Measurements from ENCODE around the gene ZCCHC24. TPM values are rescaled to one million over a fixed set of nuclear protein-coding genes. Genes with fewer than 3 reads are reported as not detected.

Gene ZCCHC24
- total RNA-seq, 3 donors from 2014 or later, result 5.6 to 125 (median 22.8) TPM

- Histone ChIP-seq H3K4me3 (no peak overlapping the region), H3K4me1 (ENCODE audit: low read depth) (no peaks in the 10 kb centered on the region), H3K9me3 (no peaks in the 10 kb centered on the region), H3K36me3 (ENCODE audit: low read depth) (no peaks in the 10 kb centered on the region)
- DNase-seq (no peak), ATAC-seq (no peak)
- intact Hi-C loops (cut with DNase I, micrococcal nuclease), result no loop called here
- no peak for TF ChIP-seq CTCF (IDR thresholded peaks at IDR 0.05)
These were observed 13.1 kb upstream of the ZCCHC24 start for GRCh38 chr10:79458483-79458882.

DNA sequence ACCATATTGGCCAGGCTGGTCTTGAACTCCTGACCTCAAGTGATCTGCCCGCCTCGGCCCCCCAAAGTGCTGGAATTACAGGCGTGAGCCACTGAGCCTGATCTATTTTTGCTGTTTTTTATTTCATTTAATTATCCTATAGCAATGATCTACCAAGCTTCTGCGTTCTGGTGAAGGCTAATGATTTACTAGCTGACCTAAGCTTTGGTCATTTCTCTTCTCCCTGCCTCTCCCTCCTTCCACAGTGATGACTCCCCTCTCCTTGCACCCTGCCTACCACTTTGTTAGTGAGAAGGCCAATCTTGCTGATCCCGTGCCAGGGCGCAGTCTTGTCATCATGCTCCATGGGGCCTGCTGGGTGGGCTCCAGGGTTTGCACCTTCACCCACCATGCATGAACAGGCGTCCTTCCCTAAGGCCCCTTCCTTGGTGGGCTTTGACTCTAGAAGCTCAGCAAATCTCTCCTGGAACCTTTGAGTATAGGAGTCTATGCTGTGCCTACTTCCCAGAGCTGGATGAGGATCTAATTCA lies 11.9 kb upstream of the ZCCHC24 start:
- TF ChIP-seq CTCF (IDR thresholded peaks at IDR 0.05), result no peak
- H3K36me3 ChIP-seq (ENCODE audit: low read depth), result no peaks in the 10 kb centered on the region
- H3K4me1 ChIP-seq (ENCODE audit: low read depth), result no peaks in the 10 kb centered on the region
- H3K9me3 ChIP-seq, result no peaks in the 10 kb centered on the region
- intact Hi-C loops (cut with DNase I, micrococcal nuclease), result no loop called here
- DNase-seq (no peak), ATAC-seq (no peak)
- no peak overlapping the region for H3K4me3 ChIP-seq

GRCh38 chr10:79454259-79454658 lies 8.8 kb upstream of the ZCCHC24 start:
- Histone ChIP-seq H3K4me3 (no peak overlapping the region), H3K9me3 (no peaks in the 10 kb centered on the region), H3K36me3 (ENCODE audit: low read depth) (no peaks in the 10 kb centered on the region), H3K4me1 (ENCODE audit: low read depth) (no peaks in the 10 kb centered on the region)
- intact Hi-C loops (cut with DNase I, micrococcal nuclease), result no loop called here
- TF ChIP-seq CTCF (IDR thresholded peaks at IDR 0.05), result no peak
- ATAC-seq (peak; percentile 25), DNase-seq (no peak)

DNA sequence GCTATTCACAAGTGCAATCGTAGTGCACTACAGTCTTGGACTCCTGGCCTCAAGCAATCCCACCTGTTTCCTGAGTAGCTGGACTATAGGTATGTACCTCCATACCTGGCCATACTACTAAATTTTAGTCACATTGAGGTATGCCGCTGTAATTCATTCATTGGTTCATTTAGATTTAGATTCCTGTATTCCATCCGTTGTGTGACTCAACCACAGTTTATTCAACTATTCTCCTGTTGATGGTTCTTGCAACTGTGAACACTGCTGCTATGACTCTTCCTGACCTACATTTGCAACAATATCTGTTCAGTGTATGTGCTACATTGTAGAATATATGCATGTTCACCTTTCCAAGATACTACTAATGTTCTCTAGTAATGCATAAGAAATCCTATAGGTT lies 8.0 kb upstream of the ZCCHC24 start:
- ATAC-seq (no peak), DNase-seq (no peak)
- H3K9me3 ChIP-seq, result no peaks in the 10 kb centered on the region

DNA sequence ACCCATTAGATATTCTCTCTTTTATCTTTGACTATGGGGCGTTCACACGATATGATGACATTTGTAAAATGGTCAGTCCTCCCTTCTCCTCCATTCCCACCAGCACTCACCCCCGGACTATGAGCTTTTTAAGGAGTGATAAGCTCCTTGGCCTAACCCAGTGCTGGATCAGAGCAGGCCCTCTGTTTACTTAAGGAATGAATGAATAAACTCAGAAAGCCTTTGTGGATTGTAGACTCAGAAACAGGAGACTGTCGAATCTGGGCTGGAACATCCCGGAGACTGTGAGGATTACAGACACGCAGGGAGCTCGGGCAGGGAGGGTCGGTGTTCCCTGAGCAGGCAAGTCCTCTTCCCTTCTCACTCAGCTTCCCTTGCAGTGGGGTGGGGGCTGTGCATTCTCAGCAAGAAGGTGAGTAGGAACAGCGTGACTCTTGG lies 6.8 kb upstream of the ZCCHC24 start:
- Histone ChIP-seq H3K36me3 (ENCODE audit: low read depth) (no peaks in the 10 kb centered on the region), H3K4me3 (no peak overlapping the region), H3K4me1 (ENCODE audit: low read depth) (no peaks in the 10 kb centered on the region), H3K9me3 (no peaks in the 10 kb centered on the region)
- intact Hi-C loops (cut with DNase I, micrococcal nuclease), result no loop called here
- DNase-seq (no peak), ATAC-seq (peak; percentile 17)
- TF ChIP-seq CTCF (IDR thresholded peaks at IDR 0.05), result no peak

More for the DNA sequence above, 8.0 kb upstream of the ZCCHC24 start:
- intact Hi-C loops (cut with DNase I, micrococcal nuclease), result no loop called here
- H3K36me3 ChIP-seq (ENCODE audit: low read depth), result no peaks in the 10 kb centered on the region
- H3K4me1 ChIP-seq (ENCODE audit: low read depth), result no peaks in the 10 kb centered on the region
- no peak for TF ChIP-seq CTCF (IDR thresholded peaks at IDR 0.05)
- H3K4me3 ChIP-seq, result no peak overlapping the region
